ENCODE results near the gene ACAD8.
"Not testable (repeated sequence)": the region's sequence is repeated elsewhere in the genome, so short reads cannot be mapped to it uniquely, and the experiment has no call there.

ACAD8 gene

GRCh38 chr11:134275534-134276395, 22.4 kb downstream of the ACAD8 start, which contains the start of gene GLB1L3:
Gene GLB1L3, plus strand, starts transcription at chr11:134276379. Its CDS starts 362 bp downstream, at chr11:134276741.
- TF ChIP-seq CTCF (IDR thresholded peaks at IDR 0.05; ENCODE audit: low read depth, low read length) = peak; percentile 28
- no peak for DNase-seq (ENCODE audit: extremely low read depth, low read depth)

GRCh38 chr11:134276396-134277182, 23.2 kb downstream of the ACAD8 start:
- DNase-seq (ENCODE audit: extremely low read depth, low read depth) = no peak
- TF ChIP-seq CTCF (IDR thresholded peaks at IDR 0.05; ENCODE audit: low read depth, low read length) = no peak

- TF ChIP-seq CTCF (IDR thresholded peaks at IDR 0.05; ENCODE audit: low read depth, low read length) = no peak
- DNase-seq (ENCODE audit: extremely low read depth, low read depth) = no peak
Observed at GRCh38 chr11:134277183-134278001, 24.0 kb downstream of the ACAD8 start.

- no peak for TF ChIP-seq CTCF (IDR thresholded peaks at IDR 0.05; ENCODE audit: low read depth, low read length)
- no peak for DNase-seq (ENCODE audit: extremely low read depth, low read depth)
Observed at GRCh38 chr11:134278356-134278755, 25.0 kb downstream of the ACAD8 start.

GRCh38 chr11:134281635-134282034, 28.3 kb downstream of the ACAD8 start:
- not testable (repeated sequence) for DNase-seq (ENCODE audit: extremely low read depth, low read depth)

GRCh38 chr11:134282121-134283045, 29.0 kb downstream of the ACAD8 start:
- no peak for TF ChIP-seq CTCF (IDR thresholded peaks at IDR 0.05; ENCODE audit: low read depth, low read length)
- no peak for DNase-seq (ENCODE audit: extremely low read depth, low read depth)
